ENCODE results near the gene GMDS. TPM values are rescaled to one million over a fixed set of nuclear protein-coding genes. Genes with fewer than 3 reads are reported as not detected.

GMDS gene
- total and polyA plus RNA-seq, 2 of the 13 experiments (the other 11 are each of a cell fraction or from before 2014, with no cell fraction given) = 64.4 to 112 TPM

- TF ChIP-seq, protein P1, sequence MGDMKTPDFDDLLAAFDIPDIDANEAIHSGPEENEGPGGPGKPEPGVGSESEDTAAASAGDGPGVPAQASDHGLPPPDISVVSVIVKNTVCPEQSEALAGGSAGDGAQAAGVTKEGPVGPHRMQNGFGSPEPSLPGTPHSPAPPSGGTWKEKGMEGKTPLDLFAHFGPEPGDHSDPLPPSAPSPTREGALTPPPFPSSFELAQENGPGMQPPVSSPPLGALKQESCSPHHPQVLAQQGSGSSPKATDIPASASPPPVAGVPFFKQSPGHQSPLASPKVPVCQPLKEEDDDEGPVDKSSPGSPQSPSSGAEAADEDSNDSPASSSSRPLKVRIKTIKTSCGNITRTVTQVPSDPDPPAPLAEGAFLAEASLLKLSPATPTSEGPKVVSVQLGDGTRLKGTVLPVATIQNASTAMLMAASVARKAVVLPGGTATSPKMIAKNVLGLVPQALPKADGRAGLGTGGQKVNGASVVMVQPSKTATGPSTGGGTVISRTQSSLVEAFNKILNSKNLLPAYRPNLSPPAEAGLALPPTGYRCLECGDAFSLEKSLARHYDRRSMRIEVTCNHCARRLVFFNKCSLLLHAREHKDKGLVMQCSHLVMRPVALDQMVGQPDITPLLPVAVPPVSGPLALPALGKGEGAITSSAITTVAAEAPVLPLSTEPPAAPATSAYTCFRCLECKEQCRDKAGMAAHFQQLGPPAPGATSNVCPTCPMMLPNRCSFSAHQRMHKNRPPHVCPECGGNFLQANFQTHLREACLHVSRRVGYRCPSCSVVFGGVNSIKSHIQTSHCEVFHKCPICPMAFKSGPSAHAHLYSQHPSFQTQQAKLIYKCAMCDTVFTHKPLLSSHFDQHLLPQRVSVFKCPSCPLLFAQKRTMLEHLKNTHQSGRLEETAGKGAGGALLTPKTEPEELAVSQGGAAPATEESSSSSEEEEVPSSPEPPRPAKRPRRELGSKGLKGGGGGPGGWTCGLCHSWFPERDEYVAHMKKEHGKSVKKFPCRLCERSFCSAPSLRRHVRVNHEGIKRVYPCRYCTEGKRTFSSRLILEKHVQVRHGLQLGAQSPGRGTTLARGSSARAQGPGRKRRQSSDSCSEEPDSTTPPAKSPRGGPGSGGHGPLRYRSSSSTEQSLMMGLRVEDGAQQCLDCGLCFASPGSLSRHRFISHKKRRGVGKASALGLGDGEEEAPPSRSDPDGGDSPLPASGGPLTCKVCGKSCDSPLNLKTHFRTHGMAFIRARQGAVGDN (CRISPR knock-in tag; IDR thresholded peaks at IDR 0.05) = peak; percentile 54
- no peak for TF ChIP-seq ZBTB42 (CRISPR knock-in tag; IDR thresholded peaks at IDR 0.05)
- TF ChIP-seq, protein P2, sequence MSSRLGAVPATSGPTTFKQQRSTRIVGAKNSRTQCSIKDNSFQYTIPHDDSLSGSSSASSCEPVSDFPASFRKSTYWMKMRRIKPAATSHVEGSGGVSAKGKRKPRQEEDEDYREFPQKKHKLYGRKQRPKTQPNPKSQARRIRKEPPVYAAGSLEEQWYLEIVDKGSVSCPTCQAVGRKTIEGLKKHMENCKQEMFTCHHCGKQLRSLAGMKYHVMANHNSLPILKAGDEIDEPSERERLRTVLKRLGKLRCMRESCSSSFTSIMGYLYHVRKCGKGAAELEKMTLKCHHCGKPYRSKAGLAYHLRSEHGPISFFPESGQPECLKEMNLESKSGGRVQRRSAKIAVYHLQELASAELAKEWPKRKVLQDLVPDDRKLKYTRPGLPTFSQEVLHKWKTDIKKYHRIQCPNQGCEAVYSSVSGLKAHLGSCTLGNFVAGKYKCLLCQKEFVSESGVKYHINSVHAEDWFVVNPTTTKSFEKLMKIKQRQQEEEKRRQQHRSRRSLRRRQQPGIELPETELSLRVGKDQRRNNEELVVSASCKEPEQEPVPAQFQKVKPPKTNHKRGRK (CRISPR knock-in tag; IDR thresholded peaks at IDR 0.05) = no peak
- TF ChIP-seq KDM5A (IDR thresholded peaks at IDR 0.05; ENCODE audit: borderline replicate concordance, low read length) = no peak
- no peak for TF ChIP-seq HINFP (CRISPR knock-in tag; IDR thresholded peaks at IDR 0.05; ENCODE audit: low read depth)
- 0 out of 2 replicates have a peak, but pooled peaks have one; percentile 55 for TF ChIP-seq ZSCAN12 (CRISPR knock-in tag; IDR thresholded peaks at IDR 0.05)
- TF ChIP-seq ZNF224 (CRISPR knock-in tag; IDR thresholded peaks at IDR 0.05) = no peak
- TF ChIP-seq, protein P3, sequence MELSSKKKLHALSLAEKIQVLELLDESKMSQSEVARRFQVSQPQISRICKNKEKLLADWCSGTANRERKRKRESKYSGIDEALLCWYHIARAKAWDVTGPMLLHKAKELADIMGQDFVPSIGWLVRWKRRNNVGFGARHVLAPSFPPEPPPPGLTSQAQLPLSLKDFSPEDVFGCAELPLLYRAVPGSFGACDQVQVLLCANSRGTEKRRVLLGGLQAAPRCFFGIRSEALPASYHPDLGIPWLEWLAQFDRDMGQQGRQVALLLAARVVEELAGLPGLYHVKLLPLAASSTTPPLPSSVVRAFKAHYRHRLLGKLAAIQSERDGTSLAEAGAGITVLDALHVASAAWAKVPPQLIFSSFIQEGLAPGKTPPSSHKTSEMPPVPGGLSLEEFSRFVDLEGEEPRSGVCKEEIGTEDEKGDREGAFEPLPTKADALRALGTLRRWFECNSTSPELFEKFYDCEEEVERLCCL (CRISPR knock-in tag; IDR thresholded peaks at IDR 0.05; ENCODE audit: borderline replicate concordance) = no peak; the same call in 1 of the 2 replicates
- peak; percentile 58 for TF ChIP-seq POLR2AphosphoS5 (IDR thresholded peaks at IDR 0.05; ENCODE audit: low read depth, low read length)
- 0 out of 2 replicates have a peak, but pooled peaks have one; percentile 16 for TF ChIP-seq RCOR2 (CRISPR knock-in tag; IDR thresholded peaks at IDR 0.05)
- TF ChIP-seq AFF4 (CRISPR knock-in tag; IDR thresholded peaks at IDR 0.05) = no peak
- no peak for TF ChIP-seq ZNF138 (CRISPR knock-in tag; IDR thresholded peaks at IDR 0.05; ENCODE audit: low read depth)
- TF ChIP-seq CREB1 (IDR thresholded peaks at IDR 0.05) = no peak
- peak; percentile 64 for TF ChIP-seq CREB1 (CRISPR knock-in tag; IDR thresholded peaks at IDR 0.05)
- no peak for TF ChIP-seq NR1H2 (CRISPR knock-in tag; IDR thresholded peaks at IDR 0.05; ENCODE audit: borderline replicate concordance, low read depth)
Observed at GRCh38 chr6:2245877-2246863, 765 bp upstream of the GMDS start (continued).
